K562 (cell line): Measurements from ENCODE around the gene GARIN1A. TPM values are rescaled to one million over a fixed set of nuclear protein-coding genes. Genes with fewer than 3 reads are reported as not detected.

Experiments
- GMEB1 ChIP-seq: fragments of 250-450 bp; sonication (Bioruptor Pico); IDR thresholded peaks from 2 replicates; pipeline ENCODE4 v1.4.0; 2020; ENCODE audit warnings: mild to moderate bottlenecking
- MCM7 ChIP-seq, 2 experiments: fragments of 450-650 bp; IDR thresholded peaks; 2 replicates each; pipeline ENCODE4 v1.6.1; 2016 to 2018
- MEIS2 ChIP-seq: fragments of 450-650 bp; IDR thresholded peaks from 2 replicates; pipeline ENCODE4 v1.6.1; 2014; ENCODE audit warnings: mild to moderate bottlenecking; ENCODE audit not compliant: partially characterized antibody
- NUFIP1 ChIP-seq: fragments of 450-650 bp; IDR thresholded peaks from 2 replicates; pipeline ENCODE4 v1.6.1; 2018; ENCODE audit not compliant: partially characterized antibody
- RBM22 ChIP-seq: fragments of 200-400 bp; formaldehyde crosslinking; IDR thresholded peaks from 2 replicates; pipeline ENCODE4 v1.6.1; 2018; ENCODE audit warnings: low read length, low read depth; ENCODE audit not compliant: poor library complexity, severe bottlenecking
- ZBTB12 ChIP-seq: fragments of 250-450 bp; sonication (Bioruptor Pico); IDR thresholded peaks from 2 replicates; pipeline ENCODE4 v1.4.0; 2020
- ZBTB5 ChIP-seq: fragments of 450-650 bp; IDR thresholded peaks from 2 replicates; pipeline ENCODE4 v1.6.1; 2017; ENCODE audit warnings: antibody characterized with exemption
- ZNF354B ChIP-seq: fragments of 250-450 bp; sonication (Bioruptor Pico); IDR thresholded peaks from 2 replicates; pipeline ENCODE4 v1.4.0; 2020
- ZNF644 ChIP-seq: fragments of 200-800 bp; sonication (Bioruptor generic); IDR thresholded peaks from 2 replicates; pipeline ENCODE4 v1.6.1; 2016; ENCODE audit warnings: low read depth, missing genetic modification characterization, missing compliant biosample characterization
- polyA plus RNA-seq, 8 experiments: library from polyadenylated mRNA; depleted of rRNA in 4 of 8; stranded (reverse) in 5 of 8; unstranded in 3 of 8; fragments of >200 nt; fragmentation: Nextera tagmentation in 2 of 8; fragmentation: Illumina TruSeq in 1 of 8; extraction: Ambion mirVana in 2 of 8; extraction: Trizol in 1 of 8; gene quantifications; 2 replicates each; pipeline versions ENCODE4 v1.2.1 to v1.2.3, GENCODE V29; 2011 to 2014; ENCODE audit warnings: inconsistent platforms in 1 of 8, missing spikeins in 1 of 8
- total RNA-seq, 7 experiments: library from RNA; depleted of rRNA in 6 of 7; stranded (reverse); fragments of >200 nt in 6 of 7; fragmentation: Illumina TruSeq in 2 of 7; extraction: Trizol in 2 of 7; gene quantifications; 2 replicates each; pipeline versions ENCODE4 v1.2.1 to v1.2.3, GENCODE V29; 2011 to 2021; ENCODE audit warnings: low replicate concordance in 1 of 7

Gene GARIN1A
- total and polyA plus RNA-seq, 9 of the 15 experiments (the other 6 are each of a cell fraction or from before 2014, with no cell fraction given) = 0.01 to 0.41 (median 0.04) TPM; not detected in 3

- TF ChIP-seq MCM7 (IDR thresholded peaks at IDR 0.05) (no peak), MEIS2 (peak; percentile 62), ZBTB5 (no peak), GMEB1 (no peak), ZNF354B (CRISPR knock-in tag) (no peak), ZBTB12 (CRISPR knock-in tag) (no peak), RBM22 (no peak), NUFIP1 (no peak), ZNF644 (no peak)
Measured at GRCh38 chr7:128676665-128677064, 4.6 kb downstream of the GARIN1A start (continued).
